GM10266 (cell line): ENCODE measurements around the gene PPEF1.
A peak's percentile ranks its signal among the peaks of the same experiment; 100 is the strongest.

Source experiments
- DNase-seq: peaks from one replicate; pipeline ENCODE4 v3.0.0; 2012; ENCODE audit errors: extremely low spot score
- CTCF ChIP-seq: IDR thresholded peaks from 2 replicates; pipeline ENCODE4 v1.5.1; 2012; ENCODE audit warnings: mild to moderate bottlenecking, low read depth; ENCODE audit not compliant: control insufficient read depth, insufficient read depth; ENCODE audit errors: missing control alignments

Gene PPEF1

DNA sequence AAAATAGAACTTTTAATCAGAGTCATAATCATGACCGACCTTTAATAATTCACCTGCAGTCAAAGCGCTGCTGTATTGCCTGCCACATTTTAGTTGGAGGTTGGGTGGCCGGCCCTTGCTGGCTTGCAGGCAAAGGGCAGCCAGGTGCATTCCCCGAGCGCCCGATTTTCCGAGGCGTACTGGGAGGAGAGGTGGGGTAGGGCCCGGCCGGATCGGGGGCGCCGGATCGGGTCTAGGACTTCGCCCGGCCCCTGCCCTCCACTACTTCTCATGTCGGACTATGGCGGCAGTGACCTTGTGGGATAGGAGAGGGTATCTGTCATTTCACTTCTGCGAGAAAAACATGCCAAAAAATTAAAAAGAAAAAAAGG lies 33.0 kb upstream of the PPEF1 start:
- no peak for DNase-seq
- no peak for TF ChIP-seq CTCF

DNA sequence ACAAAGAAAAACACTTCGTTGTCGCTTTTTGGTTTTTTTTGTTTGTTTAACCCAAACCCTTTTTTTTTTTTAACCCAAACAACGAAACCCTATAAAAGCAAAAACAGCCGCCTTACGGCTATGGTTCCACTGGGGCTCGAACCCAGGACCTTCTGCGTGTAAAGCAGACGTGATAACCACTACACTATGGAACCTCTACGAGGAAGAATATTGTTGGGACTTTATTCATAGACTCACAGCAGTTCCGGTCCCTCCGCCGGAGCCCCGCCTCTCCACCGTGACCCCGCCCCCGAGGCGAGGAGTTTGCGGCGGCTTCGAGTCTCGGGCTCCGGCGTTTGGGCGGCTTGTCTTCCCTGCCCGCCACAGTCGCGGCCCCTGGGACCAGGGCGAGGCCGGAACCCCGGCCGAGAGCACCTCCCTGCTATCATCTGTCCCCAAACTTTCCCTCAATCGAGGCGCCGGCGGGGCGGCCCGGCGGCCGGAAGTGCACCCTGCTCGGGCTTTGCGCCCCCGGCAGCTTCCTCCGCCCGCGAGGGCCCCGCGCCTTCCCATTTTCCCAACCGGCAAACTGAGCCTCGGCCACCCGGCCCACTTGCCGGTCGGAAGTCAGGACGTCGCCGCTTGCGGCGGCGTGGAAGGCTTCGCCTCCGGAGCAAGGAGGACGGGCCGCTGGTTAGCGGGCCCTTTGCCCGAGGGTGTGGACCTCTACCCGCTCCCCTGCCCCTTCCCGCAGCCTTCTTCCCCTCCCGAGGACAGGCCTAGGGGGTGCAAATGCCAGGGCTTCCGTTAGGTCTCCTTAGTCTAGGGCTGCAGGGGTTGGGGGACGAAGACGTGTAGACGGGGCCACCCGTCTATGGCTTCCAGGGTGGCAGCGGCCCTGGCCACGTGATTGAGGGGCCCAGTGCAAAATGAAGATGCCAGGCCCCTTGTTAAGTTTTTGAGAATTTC lies 32.4 kb upstream of the PPEF1 start:
- peak; percentile 77 for DNase-seq
- no peak for TF ChIP-seq CTCF

GRCh38 chrX:18676050-18676449 lies 31.4 kb upstream of the PPEF1 start:
- no peak for DNase-seq
- TF ChIP-seq CTCF: no peak

- DNase-seq: no peak
- TF ChIP-seq CTCF: no peak
These were observed 31.0 kb upstream of the PPEF1 start for GRCh38 chrX:18676470-18676869.

DNA sequence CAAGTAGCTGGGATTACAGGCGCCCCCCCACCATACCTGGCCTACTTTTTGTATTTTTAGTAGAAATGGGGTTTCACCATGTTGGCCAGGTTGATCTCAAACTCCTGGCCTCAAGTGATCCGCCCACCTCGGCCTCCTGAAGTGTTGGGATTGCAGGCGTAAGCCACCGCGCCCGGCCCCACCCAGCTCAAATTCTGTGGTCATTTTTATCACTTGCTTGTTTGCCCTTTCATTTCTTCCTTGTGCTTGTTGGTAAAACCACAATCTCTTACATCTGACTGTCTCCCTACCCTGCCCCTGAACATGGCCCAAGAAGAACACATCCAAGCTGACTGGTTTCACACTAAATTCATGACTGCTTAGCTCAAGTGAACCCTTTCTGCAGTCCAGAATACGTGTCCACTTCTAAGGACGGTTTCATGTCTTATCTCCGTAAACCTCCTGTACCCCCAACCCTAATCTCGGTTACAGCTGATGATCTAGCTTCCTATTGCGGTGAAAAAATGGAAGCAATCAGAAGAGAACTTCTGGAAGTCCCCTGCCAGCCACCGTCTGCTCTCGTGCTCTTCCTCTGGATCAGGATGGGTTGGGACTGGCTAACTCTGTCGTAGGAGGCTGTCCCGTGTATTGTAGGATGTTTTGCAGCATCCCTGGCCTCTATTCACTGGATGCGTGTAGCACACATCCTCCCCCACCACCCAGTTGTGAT lies 30.1 kb upstream of the PPEF1 start:
- no peak for DNase-seq
- no peak for TF ChIP-seq CTCF

- DNase-seq: no peak
These were observed 25.4 kb upstream of the PPEF1 start for GRCh38 chrX:18681996-18682395.

More at GRCh38 chrX:18681996-18682395, 25.4 kb upstream of the PPEF1 start:
- TF ChIP-seq CTCF: no peak
